NCI-H128 (cell line): ENCODE results near the gene MRPS14.
"Not testable (repeated sequence)": the region's sequence is repeated elsewhere in the genome, so short reads cannot be mapped to it uniquely, and the experiment has no call there.

Source experiments
- DNase-seq: peaks from one replicate; lab custom pipeline; 2025; ENCODE audit not compliant: unreplicated experiment; lab: John Stamatoyannopoulos, UW

The MRPS14 gene

DNA sequence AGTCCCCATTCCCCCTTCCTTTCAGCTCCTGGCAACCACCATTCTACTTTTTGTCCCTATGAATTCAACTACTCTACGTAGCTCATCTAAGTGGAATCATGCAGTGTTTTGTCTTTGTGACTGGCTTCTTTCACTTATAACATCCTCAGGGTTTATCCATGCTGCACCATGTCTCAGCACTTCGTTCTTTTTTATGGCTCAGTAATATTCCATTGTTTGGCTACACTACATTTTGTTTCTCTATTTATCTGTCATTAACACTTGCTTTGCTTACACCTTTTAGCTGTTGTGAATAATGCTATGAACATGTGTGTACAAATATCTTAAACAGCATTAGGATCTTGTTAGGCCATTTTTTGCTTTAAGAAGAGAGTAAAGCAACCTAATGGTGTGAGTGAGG is 1.5 kb upstream of the MRPS14 start:
- no peak for DNase-seq

DNA sequence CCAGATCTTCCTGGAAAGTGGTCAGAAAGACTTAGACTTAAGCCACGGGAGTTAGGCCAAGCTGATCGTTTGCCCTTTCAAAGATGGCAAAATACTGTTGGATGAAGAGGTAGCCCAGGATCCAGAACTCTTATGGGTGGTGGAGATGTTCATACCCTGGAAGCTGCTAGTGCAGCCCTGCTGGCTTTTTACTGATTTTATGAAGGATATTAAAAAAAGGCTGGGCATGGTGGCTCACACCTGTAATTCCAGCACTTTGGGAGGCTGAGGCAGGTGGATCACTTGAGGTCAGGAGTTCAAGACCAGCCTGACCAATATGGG is 657 bp upstream of the MRPS14 start:
- not testable (repeated sequence) for DNase-seq

GRCh38 chr1:175019524-175019923 is 3.7 kb downstream of the MRPS14 start:
- DNase-seq, result no peak

GRCh38 chr1:175015243-175015642 is 8.0 kb downstream of the MRPS14 start:
- no peak for DNase-seq

DNA sequence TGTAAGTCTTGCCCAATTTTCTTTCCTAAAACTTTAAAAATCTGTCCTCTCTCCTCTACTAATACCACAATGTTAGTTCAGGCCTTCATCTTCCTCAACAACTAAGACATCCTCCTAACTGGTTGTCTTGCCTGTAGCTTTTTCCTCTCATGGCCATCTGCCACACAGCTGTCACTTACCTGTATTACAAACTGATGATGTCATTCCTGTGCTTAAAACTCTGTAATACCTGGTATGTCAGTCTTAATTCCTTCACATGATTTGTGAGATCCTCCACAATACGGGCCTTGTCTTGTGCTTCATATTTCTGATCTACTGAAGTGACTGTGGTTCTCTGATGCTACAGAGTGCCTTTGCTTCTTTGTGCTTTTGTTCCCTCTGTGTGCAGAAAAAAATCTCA is 9.8 kb downstream of the MRPS14 start:
- no peak for DNase-seq

GRCh38 chr1:175009532-175009931 is 13.7 kb downstream of the MRPS14 start:
- no peak for DNase-seq

- DNase-seq, result no peak
Observed at GRCh38 chr1:175005085-175005783, 18.0 kb downstream of the MRPS14 start.

- DNase-seq, result no peak
Observed at GRCh38 chr1:175003521-175003920, 19.7 kb downstream of the MRPS14 start.

DNA sequence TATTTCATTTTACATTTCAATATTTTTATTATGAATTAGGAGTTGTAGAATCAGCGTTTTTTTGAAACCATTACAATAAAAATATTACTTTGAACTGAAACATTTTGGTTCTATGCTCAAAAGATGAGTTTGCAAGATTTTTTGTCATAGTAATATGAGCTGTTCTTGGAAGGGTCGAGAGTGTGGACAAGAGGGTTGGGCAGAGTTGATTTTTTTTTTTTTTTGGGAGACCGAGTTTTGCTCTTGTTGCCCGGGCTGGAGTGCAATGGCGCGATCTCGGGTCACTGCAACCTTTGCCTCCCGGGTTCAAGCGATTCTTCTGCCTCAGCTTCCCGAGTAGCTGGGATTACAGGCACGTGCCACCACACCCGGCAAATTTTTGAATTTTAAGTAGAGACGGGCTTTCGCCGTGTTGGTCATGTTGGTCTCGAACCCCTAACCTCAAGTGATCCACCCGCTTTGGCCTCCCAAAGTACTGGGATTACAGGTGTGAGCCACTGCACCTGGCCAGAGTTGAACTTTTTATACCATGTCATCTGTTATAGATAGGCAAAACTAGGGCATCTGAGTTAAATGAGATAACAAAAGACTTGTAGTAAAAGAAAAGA is 20.2 kb downstream of the MRPS14 start:
- DNase-seq, result no peak

- no peak for DNase-seq
Observed at GRCh38 chr1:175000697-175001187, 22.5 kb downstream of the MRPS14 start.

GRCh38 chr1:174999936-175000696 is 23.1 kb downstream of the MRPS14 start, which contains the start of gene CACYBP:
Gene CACYBP, plus strand, starts transcription at chr1:174999947. Its CDS starts 234 bp downstream, at chr1:175000181.
- DNase-seq, result peak; percentile 18

- DNase-seq, result peak; percentile 99
Observed at GRCh38 chr1:174999216-174999935, 23.8 kb downstream of the MRPS14 start.

DNA sequence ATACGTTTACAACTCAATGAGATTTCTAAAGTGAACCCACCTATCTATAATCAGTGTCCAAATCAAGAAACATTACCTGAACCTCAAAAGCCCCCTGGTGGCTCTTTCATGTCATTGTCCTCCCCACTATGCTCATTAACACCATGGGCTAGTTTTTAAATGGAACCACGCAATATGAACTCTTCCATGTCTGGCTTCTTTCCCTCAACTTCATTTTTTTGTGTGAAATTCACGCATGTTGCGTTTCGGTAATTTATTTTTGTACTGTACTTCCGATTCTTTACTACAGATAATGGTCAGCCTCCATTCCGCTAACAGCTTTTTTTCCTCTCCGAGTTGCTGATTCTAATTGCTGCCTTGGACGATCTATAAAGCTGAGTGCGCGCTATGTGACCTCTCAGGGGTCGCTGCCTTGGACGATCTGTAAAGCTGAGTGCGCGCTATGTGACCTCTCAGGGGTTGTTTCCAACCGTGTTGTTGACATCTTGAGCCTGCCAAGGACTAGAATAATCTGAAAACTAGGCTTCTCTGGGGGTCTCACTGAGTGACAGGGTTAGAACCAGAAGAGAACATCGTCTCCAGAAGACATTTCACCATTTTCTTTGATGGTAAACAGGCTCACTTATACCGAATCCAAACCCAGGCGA is 24.5 kb downstream of the MRPS14 start:
- DNase-seq, result peak; percentile 62

DNA sequence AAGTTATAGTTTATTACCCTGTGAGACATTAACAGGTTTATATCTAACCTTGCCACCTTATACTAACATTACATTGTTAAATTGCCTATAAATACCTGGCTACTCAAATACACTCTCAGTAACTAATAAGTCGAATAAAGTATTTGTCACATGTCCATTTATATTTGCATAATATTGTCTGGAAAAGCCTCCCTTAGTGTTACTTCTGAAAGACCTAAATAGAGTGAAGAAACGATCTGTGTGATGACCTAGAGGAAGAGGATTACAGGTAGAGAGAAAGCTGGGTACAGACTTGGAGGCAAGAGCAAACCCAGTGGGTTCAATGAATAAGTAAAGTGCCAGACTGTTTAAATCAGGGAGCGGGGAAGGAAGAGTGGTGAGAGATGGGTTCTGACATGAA is 26.2 kb downstream of the MRPS14 start:
- no peak for DNase-seq

DNA sequence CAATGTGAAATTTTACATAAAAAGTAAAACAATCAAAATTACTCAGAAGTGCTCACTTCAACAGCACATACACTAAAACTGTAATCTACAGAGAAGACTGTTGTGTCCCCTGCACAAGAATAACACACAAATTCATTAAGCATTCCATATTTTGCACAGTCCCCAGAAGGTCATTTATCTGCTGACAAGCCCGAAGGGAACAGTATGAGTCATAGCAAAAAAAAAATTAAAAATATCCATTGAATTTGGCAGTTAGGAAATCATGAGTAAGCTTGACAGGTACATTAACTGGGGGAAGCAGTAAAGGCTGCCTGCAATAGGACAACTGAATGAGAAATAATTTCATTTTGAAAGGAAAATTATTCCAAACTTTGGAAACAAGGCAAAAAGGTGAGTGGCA is 26.7 kb downstream of the MRPS14 start:
- no peak for DNase-seq

DNA sequence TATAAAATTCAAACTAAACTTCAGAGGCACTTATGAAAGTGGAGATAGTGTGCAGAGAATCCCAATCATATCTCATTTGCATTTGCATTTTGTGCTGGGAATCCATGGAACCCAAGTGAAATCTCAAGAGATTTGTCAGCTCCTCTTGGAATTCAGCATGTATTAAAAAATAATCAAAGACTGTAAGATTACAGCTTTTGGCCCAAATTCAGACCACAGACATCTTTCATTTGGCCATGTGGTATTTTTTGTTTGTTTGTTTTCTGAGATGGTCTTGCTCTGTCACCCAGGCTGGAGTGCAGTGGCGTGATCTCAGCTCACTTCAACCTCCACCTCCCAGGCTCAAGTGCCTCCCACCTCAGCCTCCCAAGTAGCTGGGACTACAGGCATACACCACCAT is 27.3 kb downstream of the MRPS14 start:
- no peak for DNase-seq

DNA sequence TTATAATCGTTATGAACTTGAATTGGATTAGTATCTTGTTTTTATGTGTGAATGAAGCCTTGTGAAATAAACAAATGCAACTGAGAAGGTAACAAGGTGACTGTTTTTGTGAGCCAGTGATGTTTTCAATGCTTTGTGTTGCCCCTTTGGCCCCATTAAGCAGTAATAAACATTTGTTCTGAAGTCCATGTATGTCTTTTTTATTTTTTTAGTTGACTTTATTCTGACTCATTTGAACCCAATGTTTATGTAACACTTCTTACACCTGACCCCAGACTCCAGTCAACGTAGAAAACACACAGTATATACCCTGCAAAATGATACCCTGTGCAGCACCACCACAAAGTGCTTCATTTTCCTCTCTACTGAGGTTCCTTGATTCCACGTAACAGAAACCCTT is 28.1 kb downstream of the MRPS14 start:
- no peak for DNase-seq

GRCh38 chr1:174991473-174991872 is 31.8 kb downstream of the MRPS14 start:
- DNase-seq, result no peak

GRCh38 chr1:174990382-174990999 is 32.7 kb downstream of the MRPS14 start:
- DNase-seq, result no peak

DNA sequence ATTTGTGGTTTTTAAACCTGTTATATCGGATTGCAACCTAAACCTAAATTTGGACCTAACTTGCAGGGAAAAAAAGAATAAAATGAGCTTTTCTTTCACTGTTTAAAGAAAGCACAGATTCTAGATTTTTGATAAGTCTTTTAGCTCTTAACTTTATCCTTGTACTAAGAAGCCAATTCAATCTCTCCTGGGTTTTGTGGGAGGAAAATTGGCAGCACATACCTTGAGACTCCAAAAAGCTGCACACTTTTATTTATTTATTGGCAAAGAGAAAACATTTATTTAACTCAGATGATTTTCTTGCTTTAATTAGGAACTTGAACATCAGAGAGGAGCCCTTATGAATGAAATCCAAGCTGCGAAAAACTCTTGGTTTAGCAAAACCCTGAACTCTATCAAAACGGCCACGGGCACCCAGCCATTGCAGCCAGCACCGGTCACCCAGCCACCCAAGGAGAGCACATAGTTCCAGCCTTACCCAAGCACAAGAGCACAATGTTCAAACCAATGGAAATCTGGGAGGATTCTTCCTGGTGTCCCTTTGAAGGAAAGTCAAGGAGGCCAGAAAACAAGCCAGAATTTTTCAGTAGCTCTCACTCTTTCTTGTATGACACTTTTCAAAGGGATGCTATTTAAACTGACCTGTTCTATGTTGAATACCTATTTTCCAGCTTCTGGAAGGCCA is 33.5 kb downstream of the MRPS14 start:
- DNase-seq, result no peak
